ENCODE results near the gene KLF7. TPM values are rescaled to one million over a fixed set of nuclear protein-coding genes. Genes with fewer than 3 reads are reported as not detected.

Gene KLF7
- total and polyA plus RNA-seq, 9 donors = 9.5 to 68.1 (median 31.8) TPM

GRCh38 chr2:207083361-207084110, 82.2 kb downstream of the KLF7 start:
- Histone ChIP-seq H3K27ac (no peak overlapping the region), H3K4me1 (ENCODE audit: insufficient read depth) (no peaks in the 10 kb centered on the region), H3K36me3 (no peaks in the 10 kb centered on the region), H3K27me3 (no peaks in the 10 kb centered on the region), H3K9me3 (no peaks in the 10 kb centered on the region), H3K4me3 (no peak overlapping the region)
- intact Hi-C loops (cut with DNase I) = no loop called here
- TF ChIP-seq POLR2A (IDR thresholded peaks at IDR 0.05) (no peak), EP300 (IDR thresholded peaks at IDR 0.05) (no peak), CTCF (IDR thresholded peaks at IDR 0.05) (no peak)
- no peak for DNase-seq
- 70 to 81% (median 78%) methylated on average over 2 of the region's 2 CpGs for WGBS, 3 donors

GRCh38 chr2:207082619-207083018, 83.1 kb downstream of the KLF7 start:
- H3K4me1 ChIP-seq (ENCODE audit: insufficient read depth) = no peaks in the 10 kb centered on the region
- no peaks in the 10 kb centered on the region for H3K27me3 ChIP-seq
- TF ChIP-seq EP300 (IDR thresholded peaks at IDR 0.05) (no peak), CTCF (IDR thresholded peaks at IDR 0.05) (no peak), POLR2A (IDR thresholded peaks at IDR 0.05) (no peak)
- WGBS, 3 donors = 65 to 73% (median 69%) methylated on average over 4 of the region's 4 CpGs
- no peaks in the 10 kb centered on the region for H3K36me3 ChIP-seq
- no peaks in the 10 kb centered on the region for H3K9me3 ChIP-seq
- intact Hi-C loops (cut with DNase I) = no loop called here
- H3K4me3 ChIP-seq = no peak overlapping the region
- no peak for DNase-seq
- H3K27ac ChIP-seq = no peak overlapping the region

GRCh38 chr2:207078186-207078798, 87.5 kb downstream of the KLF7 start:
- H3K4me3 ChIP-seq = no peak overlapping the region

GRCh38 chr2:207077266-207077665, 88.5 kb downstream of the KLF7 start:
- H3K27me3 ChIP-seq = no peaks in the 10 kb centered on the region
- 97 to 100% (median 99%) methylated on average over 2 of the region's 2 CpGs for WGBS, 3 donors

More at GRCh38 chr2:207078186-207078798, 87.5 kb downstream of the KLF7 start:
- intact Hi-C loops (cut with DNase I) = loop anchor here in 1 of 4 donors (5.0 kb wide), 1 partner anchor 84 kb away; no protein-coding TSS in a partner anchor
- Histone ChIP-seq H3K4me1 (ENCODE audit: insufficient read depth) (peaks cover 12% of the 10 kb centered on the region), H3K36me3 (no peaks in the 10 kb centered on the region), H3K27me3 (no peaks in the 10 kb centered on the region), H3K9me3 (no peaks in the 10 kb centered on the region), H3K27ac (no peak overlapping the region)
- no peak for DNase-seq
- TF ChIP-seq CTCF (IDR thresholded peaks at IDR 0.05) (no peak), EP300 (IDR thresholded peaks at IDR 0.05) (no peak), POLR2A (IDR thresholded peaks at IDR 0.05) (no peak)
- 94 to 95% (median 94%) methylated on average over 6 of the region's 6 CpGs for WGBS, 3 donors

More at GRCh38 chr2:207077266-207077665, 88.5 kb downstream of the KLF7 start:
- Histone ChIP-seq H3K4me3 (no peak overlapping the region), H3K27ac (no peak overlapping the region), H3K9me3 (no peaks in the 10 kb centered on the region), H3K36me3 (no peaks in the 10 kb centered on the region), H3K4me1 (ENCODE audit: insufficient read depth) (peaks cover 12% of the 10 kb centered on the region)
- intact Hi-C loops (cut with DNase I) = loop anchor here in 1 of 4 donors (5.0 kb wide), 1 partner anchor 85 kb away; no protein-coding TSS in a partner anchor
- TF ChIP-seq POLR2A (IDR thresholded peaks at IDR 0.05) = no peak
- no peak for TF ChIP-seq EP300 (IDR thresholded peaks at IDR 0.05)
- no peak for TF ChIP-seq CTCF (IDR thresholded peaks at IDR 0.05)
- no peak for DNase-seq
